Cerebellar nuclear complex (tissue), 1 donor: ENCODE measurements around the gene PDE4B.
"Not testable (repeated sequence)": the region's sequence is repeated elsewhere in the genome, so short reads cannot be mapped to it uniquely, and the experiment has no call there.

Experiments used
- DNase-seq, 2 experiments: peaks; one replicate each; lab custom pipeline; 2025; lab: John Stamatoyannopoulos, UW

PDE4B gene

DNA sequence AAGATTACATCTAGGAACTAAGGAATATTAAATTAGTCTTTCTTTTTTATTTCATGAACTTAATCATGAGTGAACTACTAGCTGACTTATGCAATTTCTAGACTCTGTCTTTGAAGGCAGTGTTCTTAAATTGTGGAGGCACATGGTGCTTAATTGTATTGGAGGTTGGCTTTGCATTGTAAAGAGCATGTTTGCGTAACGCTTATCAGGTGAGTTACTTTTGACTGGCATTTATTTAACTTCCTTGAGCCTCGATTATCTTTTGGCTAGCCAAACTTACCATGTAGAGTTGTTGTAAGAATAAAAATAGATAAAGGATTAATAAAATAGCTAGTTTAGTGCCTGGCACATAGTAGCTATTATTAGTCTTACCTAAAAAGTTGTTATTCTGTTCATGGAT lies 262.4 kb downstream of the PDE4B start:
- DNase-seq: no peak

DNA sequence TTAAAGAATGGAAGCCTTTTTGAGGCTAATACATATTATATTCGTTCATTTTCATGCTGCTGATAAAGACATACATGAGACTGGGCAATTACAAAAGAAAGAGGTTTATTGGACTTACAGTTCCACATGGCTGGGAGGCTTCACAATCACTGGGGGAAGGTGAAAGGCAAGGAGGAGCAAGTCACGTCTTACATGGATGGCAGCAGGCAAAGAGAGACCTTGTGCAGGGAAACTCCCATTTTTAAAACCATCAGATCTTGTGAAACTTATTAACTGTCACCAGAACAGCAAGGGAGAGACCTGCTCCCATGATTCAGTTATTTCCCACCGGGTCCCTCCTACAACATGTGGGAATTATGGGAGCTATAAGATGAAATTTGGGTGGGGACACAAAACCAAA lies 264.8 kb downstream of the PDE4B start:
- not testable (repeated sequence) for DNase-seq

DNA sequence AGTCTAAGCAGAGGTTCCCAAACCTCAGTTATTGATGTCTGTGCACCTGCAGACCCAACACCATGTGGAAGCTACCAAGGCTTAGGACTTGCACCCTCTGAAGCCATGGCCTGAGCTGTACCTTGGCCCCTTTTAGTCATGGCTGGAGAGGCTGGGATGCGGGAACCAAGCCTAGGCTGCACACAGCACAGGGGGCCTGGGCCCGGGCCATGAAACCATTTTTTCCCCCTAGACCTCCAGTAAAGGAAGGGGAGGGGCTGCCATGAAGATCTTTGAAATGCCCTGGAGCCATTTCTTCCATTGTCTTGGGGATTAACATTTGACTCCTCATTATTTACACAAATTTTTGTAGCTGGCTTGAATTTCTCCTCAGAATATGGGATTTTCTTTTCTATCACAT lies 265.9 kb downstream of the PDE4B start:
- no peak for DNase-seq

DNA sequence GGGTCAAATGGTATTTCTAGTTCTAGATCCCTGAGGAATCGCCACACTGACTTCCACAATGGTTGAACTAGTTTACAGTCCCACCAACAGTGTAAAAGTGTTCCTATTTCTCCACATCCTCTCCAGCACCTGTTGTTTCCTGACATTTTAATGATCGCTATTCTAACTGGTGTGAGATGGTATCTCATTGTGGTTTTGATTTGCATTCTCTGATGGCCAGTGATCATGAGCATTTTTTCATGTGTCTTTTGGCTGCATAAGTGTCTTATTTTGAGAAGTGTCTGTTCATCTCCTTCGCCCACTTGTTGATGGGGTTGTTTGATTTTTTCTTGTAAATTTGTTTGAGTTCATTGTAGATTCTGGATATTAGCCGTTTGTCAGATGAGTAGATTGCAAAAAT lies 274.5 kb downstream of the PDE4B start:
- not testable (repeated sequence) for DNase-seq

DNA sequence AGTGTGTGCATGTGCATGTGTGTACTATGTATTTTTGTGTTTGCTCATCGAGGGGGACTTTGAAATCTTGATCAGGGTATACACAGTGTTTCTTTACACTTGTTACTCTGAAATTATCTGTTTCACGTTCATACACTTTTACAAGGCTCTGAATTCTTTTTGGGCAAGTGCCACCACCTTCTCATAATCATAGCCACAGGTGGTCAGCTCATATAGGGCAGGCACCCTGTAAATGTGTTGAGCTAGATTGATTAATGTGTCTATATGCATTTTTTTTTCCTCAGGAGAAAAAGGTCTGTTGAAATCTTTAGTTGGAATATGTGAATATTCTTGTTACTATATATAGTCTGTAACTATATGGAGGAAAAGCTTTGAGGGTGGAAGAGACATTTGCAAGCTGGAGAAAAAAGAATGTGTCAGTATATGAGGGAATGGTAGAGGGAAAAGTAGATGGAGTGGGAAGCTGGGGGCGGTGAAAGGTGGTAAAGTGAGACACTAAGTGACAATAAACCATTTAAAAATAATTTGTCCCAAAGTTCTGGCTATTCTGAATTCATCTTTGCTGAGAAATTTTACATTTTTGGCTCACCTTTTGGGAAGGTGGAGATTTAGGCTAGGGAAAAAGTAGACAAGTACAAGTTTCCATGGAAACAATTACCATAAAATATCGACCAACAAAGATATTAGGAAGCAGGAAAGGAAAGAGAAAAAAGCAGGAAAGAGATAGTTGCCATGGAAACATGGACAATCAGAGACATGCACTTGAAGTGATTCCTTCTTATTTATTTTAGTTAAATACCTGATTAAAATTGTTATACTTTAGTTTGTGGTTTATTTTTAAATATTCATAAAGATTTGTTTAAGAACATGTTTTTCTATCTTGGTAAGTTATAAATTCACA lies 277.5 kb downstream of the PDE4B start:
- no peak for DNase-seq

DNA sequence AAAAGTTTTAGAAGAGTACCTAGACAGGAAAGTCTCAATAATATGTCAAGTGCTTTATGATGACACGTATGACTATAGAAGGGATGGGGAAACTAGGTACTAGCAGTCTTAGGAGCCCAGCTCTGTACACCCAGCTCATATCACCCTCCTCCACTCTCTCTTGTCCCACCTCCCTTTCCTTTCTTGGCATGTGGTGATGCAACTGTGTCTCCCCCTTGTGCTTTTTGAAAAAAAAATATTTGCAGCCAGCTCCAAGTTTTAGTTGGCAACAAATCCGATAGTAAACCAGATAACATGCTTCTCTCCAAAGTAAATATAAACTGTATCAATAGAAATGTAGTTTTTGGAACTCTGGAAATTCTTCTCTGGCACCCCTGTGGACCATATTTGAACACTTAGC lies 280.7 kb downstream of the PDE4B start:
- DNase-seq: no peak

DNA sequence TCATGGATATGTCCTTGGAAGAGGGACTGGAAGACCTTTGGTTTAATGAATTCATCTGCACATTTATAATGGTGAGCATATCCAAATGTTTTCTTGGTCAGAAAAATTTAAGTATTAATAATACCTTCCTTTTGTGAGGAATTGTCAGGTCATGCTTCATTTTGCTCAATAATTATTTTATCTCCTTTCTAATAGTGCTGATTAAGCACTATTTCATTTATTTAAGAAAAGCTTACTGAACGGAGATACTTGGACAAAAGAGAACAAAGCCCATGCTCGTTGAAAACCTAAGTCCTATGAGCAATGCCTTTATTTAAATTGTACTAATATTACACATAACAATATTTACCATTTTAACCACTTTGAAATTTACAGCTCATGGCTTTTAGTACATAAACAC lies 281.5 kb downstream of the PDE4B start:
- DNase-seq: no peak

DNA sequence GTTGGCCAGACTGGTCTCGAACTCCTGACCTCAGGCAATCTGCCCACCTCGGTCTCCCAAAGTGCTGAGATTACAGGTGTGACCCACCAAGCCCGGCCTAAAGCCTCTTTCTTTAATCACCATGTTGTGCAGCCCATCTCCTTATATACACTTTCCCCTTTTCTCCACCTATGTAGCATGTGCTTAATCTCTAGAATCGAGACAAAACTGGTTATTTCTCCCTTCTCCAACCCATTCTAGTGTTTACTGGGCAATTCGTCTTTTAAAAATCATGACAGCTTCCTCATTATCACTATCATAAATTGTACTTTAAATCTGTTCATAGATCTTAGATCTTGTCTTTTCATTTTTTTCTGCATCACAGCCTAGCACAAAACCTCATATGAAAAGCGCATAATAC lies 285.7 kb downstream of the PDE4B start:
- no peak for DNase-seq

DNA sequence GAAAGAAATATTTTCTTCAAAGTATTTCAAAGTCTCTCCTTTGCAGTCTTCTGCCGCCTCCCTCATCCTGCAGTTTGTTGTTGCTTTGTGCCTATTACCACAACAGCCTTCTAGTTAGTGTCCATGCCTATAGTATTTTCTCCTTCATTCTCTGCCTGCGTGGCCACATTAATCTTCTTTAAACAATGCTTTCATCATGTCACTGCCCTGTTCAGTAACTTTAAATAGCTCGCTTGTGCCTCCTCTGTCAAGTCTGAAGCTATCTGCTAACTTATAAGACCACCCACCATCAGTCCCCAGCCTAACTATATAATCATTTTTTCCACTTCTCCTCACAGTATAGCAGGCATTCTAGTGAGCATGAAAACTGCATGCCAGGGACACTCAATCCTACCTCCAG lies 290.3 kb downstream of the PDE4B start:
- no peak for DNase-seq

DNA sequence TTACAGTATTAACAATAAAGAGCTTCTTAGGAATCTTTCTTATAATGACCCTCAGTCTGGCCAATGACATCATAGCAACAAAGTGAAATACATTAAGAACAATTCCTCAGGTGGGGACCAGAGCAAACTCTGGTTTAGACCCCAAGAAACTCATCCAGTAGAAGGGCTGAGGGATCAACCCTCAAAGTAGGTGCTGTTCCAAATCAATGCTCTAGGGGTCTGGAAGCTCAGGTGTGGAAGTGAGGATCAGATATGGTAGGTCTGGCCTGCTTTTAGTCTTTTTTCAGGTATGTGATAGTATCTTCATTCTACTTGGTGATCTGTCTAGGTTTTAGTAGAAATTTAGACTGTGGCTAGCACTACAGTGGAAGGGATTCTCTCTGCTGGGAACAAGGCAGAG lies 291.7 kb downstream of the PDE4B start:
- no peak for DNase-seq

DNA sequence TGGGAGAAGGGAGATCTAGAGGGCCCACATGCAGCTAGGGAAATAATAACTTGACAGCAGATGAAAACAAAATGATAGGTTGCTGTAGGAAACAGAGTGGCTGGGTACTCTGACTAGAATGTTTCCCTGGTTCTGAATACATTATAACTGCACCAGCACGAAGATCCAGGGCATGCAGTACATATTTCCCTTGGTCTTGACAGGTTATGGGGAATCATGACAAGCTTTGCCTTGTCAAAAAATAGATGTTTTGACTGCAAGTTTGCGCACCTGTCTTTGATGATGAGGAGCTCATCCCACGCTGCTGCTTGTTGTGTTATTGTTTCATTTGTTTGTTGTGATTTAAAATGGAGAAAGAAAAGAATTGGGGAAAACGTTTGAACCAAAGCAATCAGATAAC lies 292.9 kb downstream of the PDE4B start:
- DNase-seq: no peak

DNA sequence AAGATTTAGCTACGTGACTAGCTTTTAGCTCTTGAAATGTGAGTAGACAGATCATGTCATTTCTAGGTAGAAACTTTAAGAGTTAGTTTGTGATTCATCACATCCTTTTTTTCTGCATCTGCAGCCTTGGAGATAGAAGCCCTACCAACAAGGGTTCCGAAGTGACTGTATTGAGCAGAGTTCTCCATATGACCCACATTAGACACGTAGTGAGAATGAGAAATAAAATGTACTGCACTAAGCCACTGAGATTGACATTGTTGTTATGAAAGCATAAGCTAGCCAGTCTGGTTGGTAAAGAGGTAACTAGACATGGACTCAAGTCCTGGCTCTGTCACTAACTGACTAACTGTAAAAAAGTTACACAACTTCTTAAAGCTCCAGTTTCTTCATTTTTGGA lies 296.1 kb downstream of the PDE4B start:
- no peak for DNase-seq

DNA sequence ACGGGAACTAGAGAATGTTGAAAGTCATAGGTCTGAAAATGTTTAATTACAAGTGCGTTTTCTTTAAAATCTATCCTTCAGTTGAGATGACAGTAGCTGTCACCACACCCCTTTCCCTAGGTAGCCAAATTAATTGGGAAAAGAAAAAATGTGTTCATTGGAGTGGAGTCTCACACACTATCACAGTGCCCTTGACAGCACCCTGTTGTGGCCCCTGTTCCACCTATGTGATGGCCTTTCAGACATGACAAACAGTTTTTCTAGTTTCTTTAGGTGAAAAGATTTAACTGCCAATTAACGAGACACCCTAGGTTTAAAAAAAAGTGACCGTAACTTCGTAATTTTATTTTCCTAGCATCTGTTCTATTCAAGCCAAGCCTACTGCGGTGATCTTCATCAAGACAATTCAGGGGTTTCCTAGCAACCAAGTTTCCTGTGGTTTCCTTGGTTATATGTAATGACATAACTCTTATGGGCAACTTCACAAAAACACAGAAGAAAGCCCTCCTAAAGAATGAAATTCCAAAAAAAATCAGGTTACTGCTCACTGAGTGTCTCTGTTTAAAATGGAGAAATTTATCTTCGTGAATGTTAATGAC lies 298.3 kb downstream of the PDE4B start:
- DNase-seq: no peak

DNA sequence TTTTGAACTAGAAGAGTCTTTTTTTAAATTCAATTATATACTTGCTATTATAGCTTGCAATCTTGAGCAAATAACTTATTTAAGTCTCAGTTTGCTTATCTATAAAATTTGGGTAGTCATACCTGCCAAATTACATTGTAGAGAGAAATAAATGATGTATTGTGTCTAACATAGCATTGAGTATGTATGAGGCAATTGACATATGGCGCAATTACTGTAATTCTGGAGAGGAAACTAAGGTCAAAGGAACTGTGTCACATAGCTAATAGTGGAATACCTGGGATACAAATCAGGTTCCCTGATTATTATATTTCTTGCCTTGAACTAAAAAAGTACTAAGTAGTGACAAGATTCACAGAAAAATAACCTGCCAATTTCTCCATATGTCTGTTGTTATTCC lies 302.5 kb downstream of the PDE4B start:
- DNase-seq: no peak

DNA sequence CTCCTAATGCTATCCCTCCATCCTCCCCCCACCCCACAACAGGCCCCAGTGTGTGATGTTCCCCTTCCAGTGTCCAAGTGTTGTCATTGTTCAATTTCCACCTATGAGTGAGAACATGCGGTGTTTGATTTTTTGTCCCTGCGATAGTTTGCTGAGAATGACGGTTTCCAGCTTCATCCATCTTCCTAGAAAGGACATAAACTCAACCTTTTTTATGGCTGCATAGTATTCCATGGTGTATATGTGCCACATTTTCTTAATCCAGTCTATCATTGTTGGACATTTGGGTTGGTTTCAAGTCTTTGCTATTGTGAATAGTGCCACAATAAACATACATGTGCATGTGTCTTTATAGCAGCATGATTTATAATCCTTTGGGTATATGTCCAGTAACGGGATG lies 308.3 kb downstream of the PDE4B start:
- DNase-seq: not testable (repeated sequence)

DNA sequence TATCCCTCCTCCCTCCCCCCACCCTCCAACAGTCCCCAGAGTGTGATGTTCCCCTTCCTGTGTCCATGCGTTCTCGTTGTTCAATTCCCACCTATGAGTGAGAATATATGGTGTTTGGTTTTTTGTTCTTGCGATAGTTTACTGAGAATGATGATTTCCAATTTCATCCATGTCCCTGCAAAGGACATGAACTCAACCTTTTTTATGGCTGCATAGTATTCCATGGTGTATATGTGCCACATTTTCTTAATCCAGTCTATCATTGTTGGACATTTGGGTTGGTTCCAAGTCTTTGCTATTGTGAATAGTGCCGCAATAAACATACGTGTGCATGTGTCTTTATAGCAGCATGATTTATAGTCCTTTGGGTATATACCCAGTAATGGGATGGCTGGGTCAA lies 311.4 kb downstream of the PDE4B start:
- DNase-seq: not testable (repeated sequence)

DNA sequence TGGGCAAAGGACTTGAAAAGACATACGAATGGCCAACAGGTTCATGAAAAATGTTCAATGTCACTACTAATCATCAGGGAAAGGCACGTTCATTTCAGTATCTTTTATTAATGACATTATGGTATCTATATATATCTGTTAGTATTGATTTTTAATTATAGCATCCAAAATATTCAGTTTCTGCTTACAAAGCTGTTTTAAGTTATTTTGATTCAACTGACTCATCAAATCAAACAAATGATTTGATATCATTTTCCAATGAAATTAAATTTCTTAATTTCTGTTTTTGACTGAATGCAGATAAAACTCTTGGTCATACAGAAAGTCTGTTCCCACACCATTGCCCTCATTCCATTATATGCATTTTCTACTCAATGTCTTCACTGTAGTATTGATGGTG lies 315.9 kb downstream of the PDE4B start:
- no peak for DNase-seq

DNA sequence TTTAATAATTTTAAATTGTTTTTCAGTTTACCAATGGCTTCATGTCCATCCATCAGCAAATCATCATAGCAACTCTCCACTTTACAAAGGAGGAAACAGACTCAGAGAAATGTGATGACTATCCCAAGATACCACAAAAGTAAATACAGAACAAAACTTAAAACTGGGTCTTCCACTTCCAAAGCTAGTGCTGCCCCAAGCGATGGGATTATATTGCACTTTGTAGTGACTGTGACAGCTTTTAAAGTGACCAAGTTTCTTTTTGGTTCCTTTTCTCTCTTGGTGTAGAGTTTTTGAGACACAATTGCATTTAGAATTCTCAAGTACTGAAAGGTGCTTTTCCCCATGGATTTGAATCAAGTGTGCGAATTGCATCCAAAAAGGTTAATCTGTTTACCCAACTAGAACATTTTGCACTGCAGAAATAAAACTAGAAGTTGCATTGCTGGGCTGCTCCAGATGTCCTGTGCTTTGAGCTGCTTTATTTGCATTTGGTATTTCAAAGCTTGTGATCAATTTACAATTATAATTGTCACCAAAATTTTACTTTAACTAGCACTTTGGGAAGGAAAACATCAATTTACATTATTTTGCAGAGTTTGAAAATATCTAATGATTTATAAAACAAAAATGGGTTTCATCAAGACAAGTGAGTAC lies 320.2 kb downstream of the PDE4B start:
- DNase-seq: no peak

DNA sequence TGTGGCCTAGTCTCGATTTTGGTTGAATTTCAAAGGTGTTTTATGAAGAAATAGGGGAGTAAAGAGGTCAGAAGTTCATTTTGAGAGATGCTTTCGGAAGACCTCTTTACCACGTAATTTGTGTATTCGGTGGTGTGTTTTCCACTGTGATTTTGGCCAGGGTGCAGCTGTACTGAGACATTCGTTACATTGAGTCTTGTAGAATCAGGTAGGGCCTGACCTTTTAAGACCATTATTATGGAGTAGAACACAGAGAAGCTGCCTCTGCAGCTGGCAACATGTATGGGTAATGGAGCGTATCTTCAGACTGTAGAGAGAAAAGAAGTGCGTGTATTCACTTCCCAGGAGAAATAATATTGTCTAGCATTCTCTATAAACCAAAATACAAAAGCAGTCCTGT lies 326.5 kb downstream of the PDE4B start:
- no peak for DNase-seq

DNA sequence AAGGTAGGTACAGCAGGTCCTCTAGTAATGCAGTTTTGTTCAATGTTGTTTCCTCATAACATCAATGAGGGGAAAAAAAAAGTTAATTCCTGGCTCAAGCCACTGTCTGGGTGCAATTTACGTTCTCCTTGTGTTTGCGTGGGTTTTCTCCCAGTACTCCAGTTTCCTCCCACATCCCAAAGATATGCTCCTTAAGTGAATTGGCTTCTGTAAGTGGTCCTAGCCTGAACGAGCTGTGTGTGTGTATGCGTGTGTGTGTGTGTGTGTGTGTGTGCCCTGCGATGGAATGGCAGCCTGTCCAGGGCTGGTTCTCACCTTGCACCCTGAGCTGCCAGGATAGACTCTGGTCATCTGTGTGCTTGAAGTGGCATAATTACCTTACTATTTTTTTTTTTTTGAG lies 332.0 kb downstream of the PDE4B start:
- no peak for DNase-seq

DNA sequence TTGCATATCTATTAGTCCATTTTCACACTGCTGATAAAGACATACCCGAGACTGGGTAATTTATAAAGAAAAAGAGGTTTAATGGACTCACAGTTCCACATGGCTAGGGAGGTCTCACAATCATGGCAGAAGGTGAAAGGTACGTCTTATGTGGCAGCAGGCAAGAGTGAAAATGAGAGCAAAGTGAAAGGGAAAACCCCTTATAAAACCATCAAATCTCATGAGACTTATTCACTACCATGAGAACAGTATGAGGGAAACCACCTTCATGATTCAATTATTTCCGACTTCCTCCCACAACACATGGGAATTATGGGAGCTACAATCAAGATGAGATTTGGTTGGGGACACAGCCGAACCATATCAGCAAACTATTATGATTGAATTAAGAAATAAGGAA lies 335.9 kb downstream of the PDE4B start:
- not testable (repeated sequence) for DNase-seq

DNA sequence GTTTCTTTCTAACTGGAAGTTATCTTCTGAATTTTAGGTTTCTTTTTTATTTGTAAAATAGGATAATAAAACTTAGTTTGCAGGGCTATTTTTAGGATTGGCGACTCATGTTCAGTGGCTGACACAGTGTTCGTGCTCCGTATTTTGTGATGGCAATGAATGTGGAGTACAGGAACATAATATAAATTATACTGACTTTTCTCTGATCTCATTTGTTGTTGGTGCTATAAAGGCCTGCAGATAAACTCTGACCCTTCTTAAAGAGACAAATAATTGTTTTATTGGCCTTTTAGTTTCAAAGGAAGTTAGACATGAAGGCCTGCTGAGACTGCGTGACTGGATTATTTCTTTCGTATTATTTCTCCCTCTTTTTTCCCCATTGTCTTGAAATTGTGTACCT lies 339.6 kb downstream of the PDE4B start:
- DNase-seq: no peak

DNA sequence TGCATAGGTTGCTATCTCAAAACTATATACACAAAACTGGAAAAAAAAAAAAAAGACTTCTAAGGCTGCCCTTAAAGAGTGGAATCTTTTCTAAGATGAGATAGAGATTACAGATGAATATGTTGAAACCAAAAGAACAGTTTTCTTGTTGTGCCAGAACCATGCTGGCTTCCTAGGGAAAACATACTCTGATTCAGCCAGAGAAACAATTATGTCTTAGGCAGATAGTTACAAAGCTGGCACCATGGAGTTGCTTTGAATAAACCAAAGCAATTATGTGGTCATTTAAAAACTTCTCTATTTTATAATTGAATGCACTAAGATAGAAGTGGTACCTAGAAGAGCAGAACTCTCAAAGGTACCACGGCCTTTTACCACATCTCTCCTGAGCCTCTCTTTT lies 341.3 kb downstream of the PDE4B start:
- DNase-seq: no peak
